ENCODE results near the gene FARS2.

FARS2 gene

DNA sequence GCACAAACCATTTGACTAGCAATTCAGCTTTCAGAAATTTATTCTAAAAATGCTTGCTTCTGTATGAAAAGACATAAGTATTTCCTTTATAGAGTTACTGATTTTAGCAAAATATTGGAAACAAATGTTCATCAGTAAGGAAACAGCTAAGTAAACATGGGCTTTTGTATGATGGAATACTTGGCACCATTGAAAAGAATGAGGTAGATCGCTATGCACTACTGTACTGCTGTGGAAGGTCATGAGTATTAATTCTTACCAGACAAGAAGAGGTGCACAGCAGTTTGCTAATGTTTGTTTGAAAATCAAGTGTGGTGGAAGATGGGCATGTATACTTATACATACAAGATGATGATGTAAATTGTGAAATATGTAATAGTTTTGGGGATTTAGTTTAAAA lies 73.0 kb downstream of the FARS2 start:
- no peak overlapping the region for H3K9ac ChIP-seq (ENCODE audit: low read depth in 1 of 2, low read length in 2 of 2)
- peak overlapping the region in 1 of 2 donors; percentile 4 for H3K27ac ChIP-seq (ENCODE audit: low read depth in 2 of 2, low read length in 2 of 2)
- H3K36me3 ChIP-seq (ENCODE audit: control insufficient read depth in 2 of 2, insufficient read depth in 2 of 2, low read length in 2 of 2) = no peaks in the 10 kb centered on the region
- H3K9me3 ChIP-seq (ENCODE audit: control insufficient read depth in 2 of 2, low read length in 2 of 2) = no peaks in the 10 kb centered on the region
- H3K27me3 ChIP-seq (ENCODE audit: control insufficient read depth in 2 of 2, insufficient read depth in 2 of 2, low read length in 2 of 2) = no peaks in the 10 kb centered on the region
- H3K4me3 ChIP-seq (ENCODE audit: low read length in 2 of 2) = no peak overlapping the region
- peaks cover 0 to 2% of the 10 kb centered on the region in 2 donors for H3K4me1 ChIP-seq (ENCODE audit: control insufficient read depth in 2 of 2, insufficient read depth in 2 of 2, low read length in 2 of 2)

DNA sequence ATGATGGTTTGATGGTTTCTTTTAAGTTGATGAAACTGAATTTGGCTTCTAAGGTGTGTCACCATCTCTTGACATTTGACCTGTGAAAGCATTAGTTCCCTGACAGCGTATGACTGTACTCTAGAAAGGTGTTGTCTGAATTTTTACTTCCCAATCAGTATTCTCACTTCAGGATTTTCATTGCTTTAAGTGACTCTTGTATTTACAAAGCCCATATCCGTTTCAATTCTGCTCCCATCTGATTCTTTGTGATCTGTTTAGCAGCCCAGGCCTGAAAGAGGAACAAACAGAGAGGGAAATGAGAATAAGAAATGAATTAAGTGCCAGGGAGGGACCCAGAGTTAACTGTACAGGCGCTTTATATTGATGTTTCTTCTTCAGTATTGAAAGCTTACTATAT lies 73.7 kb downstream of the FARS2 start:
- Histone ChIP-seq H3K9me3 (ENCODE audit: control insufficient read depth in 2 of 2, low read length in 2 of 2) (no peaks in the 10 kb centered on the region), H3K27me3 (ENCODE audit: control insufficient read depth in 2 of 2, insufficient read depth in 2 of 2, low read length in 2 of 2) (no peaks in the 10 kb centered on the region), H3K4me3 (ENCODE audit: low read length in 2 of 2) (no peak overlapping the region), H3K36me3 (ENCODE audit: control insufficient read depth in 2 of 2, insufficient read depth in 2 of 2, low read length in 2 of 2) (no peaks in the 10 kb centered on the region), H3K9ac (ENCODE audit: low read depth in 1 of 2, low read length in 2 of 2) (no peak overlapping the region), H3K4me1 (ENCODE audit: control insufficient read depth in 2 of 2, insufficient read depth in 2 of 2, low read length in 2 of 2) (peaks cover 4% of the 10 kb centered on the region in 2 donors), H3K27ac (ENCODE audit: low read depth in 2 of 2, low read length in 2 of 2) (no peak overlapping the region)

DNA sequence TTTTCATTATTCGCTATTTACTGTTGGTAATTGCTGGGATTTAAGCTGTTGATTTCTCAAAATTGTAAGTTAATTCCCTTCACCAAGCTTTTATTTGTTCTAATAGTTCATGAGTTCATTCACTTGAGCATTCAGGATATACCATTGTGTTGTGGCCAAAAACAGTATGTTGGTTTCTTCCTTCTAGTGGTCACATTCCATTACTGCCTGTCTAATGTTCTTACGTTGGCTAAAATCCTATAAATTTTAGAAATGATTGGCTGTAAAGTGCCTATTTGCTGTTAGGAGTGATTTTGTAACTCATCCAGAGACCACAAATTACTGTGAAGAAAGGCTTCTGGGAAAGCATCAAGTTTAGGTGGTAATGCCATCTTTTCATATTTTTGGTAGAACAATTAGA lies 76.3 kb downstream of the FARS2 start:
- peaks cover 4 to 5% of the 10 kb centered on the region in 2 donors for H3K4me1 ChIP-seq (ENCODE audit: control insufficient read depth in 2 of 2, insufficient read depth in 2 of 2, low read length in 2 of 2)
- H3K4me3 ChIP-seq (ENCODE audit: low read length in 2 of 2) = no peak overlapping the region
- no peak overlapping the region for H3K27ac ChIP-seq (ENCODE audit: low read depth in 2 of 2, low read length in 2 of 2)
- H3K36me3 ChIP-seq (ENCODE audit: control insufficient read depth in 2 of 2, insufficient read depth in 2 of 2, low read length in 2 of 2) = no peaks in the 10 kb centered on the region
- H3K27me3 ChIP-seq (ENCODE audit: control insufficient read depth in 2 of 2, insufficient read depth in 2 of 2, low read length in 2 of 2) = no peaks in the 10 kb centered on the region
- H3K9ac ChIP-seq (ENCODE audit: low read depth in 1 of 2, low read length in 2 of 2) = no peak overlapping the region
- H3K9me3 ChIP-seq (ENCODE audit: control insufficient read depth in 2 of 2, low read length in 2 of 2) = no peaks in the 10 kb centered on the region

DNA sequence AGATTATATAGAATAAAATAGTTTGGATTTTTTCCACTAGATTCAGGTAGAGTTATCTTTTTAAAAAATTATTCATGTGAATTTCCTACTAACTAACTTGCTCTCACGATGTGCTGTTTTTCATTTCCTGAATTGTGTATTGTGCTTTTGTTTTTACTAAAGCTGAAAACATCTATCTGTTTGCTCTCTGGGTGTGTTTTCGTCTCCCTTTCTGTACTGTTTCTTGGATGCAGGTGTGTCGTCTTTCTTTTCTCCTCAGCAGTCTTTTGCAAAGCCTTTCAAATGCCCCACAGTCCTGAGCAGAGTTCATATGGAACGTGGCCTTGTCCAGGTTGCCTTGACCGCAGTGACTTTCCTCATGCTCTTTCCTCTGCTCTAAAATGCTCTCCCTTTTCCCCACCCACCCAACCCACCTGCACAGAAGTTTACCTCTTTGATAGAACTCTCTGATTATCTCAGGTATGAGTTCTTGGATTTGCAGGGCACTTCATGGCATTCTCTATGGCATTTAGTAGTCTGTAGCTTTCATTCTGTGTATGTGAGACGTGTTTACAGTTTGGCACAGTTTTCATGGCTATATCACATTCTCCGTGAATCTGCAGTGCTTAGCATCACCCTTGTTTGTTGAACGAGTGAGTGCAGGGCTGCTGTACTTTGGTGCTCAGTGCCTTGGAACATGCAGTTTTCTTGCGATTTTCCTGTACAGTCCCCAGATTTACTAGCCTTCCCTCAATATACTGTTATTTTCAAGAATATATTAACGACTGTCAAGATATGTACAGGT lies 77.1 kb downstream of the FARS2 start:
- H3K4me1 ChIP-seq (ENCODE audit: control insufficient read depth in 2 of 2, insufficient read depth in 2 of 2, low read length in 2 of 2) = peaks cover 4 to 5% of the 10 kb centered on the region in 2 donors
- H3K27me3 ChIP-seq (ENCODE audit: control insufficient read depth in 2 of 2, insufficient read depth in 2 of 2, low read length in 2 of 2) = no peaks in the 10 kb centered on the region
- no peaks in the 10 kb centered on the region for H3K9me3 ChIP-seq (ENCODE audit: control insufficient read depth in 2 of 2, low read length in 2 of 2)
- no peak overlapping the region for H3K27ac ChIP-seq (ENCODE audit: low read depth in 2 of 2, low read length in 2 of 2)
- no peak overlapping the region for H3K4me3 ChIP-seq (ENCODE audit: low read length in 2 of 2)
- no peak overlapping the region for H3K9ac ChIP-seq (ENCODE audit: low read depth in 1 of 2, low read length in 2 of 2)
- no peaks in the 10 kb centered on the region for H3K36me3 ChIP-seq (ENCODE audit: control insufficient read depth in 2 of 2, insufficient read depth in 2 of 2, low read length in 2 of 2)

DNA sequence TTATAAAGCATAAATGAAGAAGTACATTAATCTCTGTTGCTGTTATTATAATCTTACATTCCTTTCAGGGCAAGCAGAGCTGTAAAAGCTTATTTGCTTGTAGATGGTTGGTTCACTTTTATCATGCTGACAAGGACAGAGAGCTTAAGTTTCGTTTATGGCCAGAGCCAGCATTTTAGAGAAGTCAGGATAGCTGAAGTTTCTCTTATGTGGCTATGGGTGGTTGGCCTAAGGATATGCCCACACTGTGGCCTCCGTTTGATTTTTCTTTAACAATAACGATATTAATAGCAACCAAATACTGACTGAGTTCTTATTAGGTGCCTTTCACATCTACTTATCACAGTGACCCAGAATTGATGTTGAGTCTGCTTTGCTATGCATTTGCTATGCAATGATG lies 78.5 kb downstream of the FARS2 start:
- peaks cover 2 to 5% of the 10 kb centered on the region in 2 donors for H3K4me1 ChIP-seq (ENCODE audit: control insufficient read depth in 2 of 2, insufficient read depth in 2 of 2, low read length in 2 of 2)
- H3K27ac ChIP-seq (ENCODE audit: low read depth in 2 of 2, low read length in 2 of 2) = no peak overlapping the region
- H3K4me3 ChIP-seq (ENCODE audit: low read length in 2 of 2) = no peak overlapping the region
- H3K9ac ChIP-seq (ENCODE audit: low read depth in 1 of 2, low read length in 2 of 2) = no peak overlapping the region
- no peaks in the 10 kb centered on the region for H3K9me3 ChIP-seq (ENCODE audit: control insufficient read depth in 2 of 2, low read length in 2 of 2)
- H3K27me3 ChIP-seq (ENCODE audit: control insufficient read depth in 2 of 2, insufficient read depth in 2 of 2, low read length in 2 of 2) = no peaks in the 10 kb centered on the region
- no peaks in the 10 kb centered on the region for H3K36me3 ChIP-seq (ENCODE audit: control insufficient read depth in 2 of 2, insufficient read depth in 2 of 2, low read length in 2 of 2)

DNA sequence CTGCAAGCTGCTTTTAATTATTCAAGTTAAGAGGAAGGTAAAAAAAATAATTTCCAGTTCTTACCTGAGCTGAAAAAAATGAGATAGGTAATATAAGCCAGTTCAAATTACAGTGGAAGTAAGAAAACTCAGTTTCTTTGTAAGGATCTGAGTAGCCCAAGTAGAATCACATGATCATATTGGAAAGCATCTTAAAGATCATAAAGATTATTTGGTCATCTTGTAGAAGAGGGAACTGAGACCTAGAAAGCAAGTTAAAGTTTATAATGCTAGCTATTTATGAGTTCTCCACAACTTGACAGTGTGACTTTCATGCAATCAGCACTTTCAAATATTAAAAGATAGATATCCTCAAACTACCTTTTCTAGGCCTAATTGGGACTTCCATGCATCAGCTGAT lies 80.5 kb downstream of the FARS2 start:
- no peaks in the 10 kb centered on the region for H3K9me3 ChIP-seq (ENCODE audit: control insufficient read depth in 2 of 2, low read length in 2 of 2)
- no peak overlapping the region for H3K27ac ChIP-seq (ENCODE audit: low read depth in 2 of 2, low read length in 2 of 2)
- H3K27me3 ChIP-seq (ENCODE audit: control insufficient read depth in 2 of 2, insufficient read depth in 2 of 2, low read length in 2 of 2) = no peaks in the 10 kb centered on the region
- H3K9ac ChIP-seq (ENCODE audit: low read depth in 1 of 2, low read length in 2 of 2) = no peak overlapping the region
- H3K4me3 ChIP-seq (ENCODE audit: low read length in 2 of 2) = no peak overlapping the region
- H3K36me3 ChIP-seq (ENCODE audit: control insufficient read depth in 2 of 2, insufficient read depth in 2 of 2, low read length in 2 of 2) = no peaks in the 10 kb centered on the region
- peaks cover 2 to 5% of the 10 kb centered on the region in 2 donors for H3K4me1 ChIP-seq (ENCODE audit: control insufficient read depth in 2 of 2, insufficient read depth in 2 of 2, low read length in 2 of 2)

DNA sequence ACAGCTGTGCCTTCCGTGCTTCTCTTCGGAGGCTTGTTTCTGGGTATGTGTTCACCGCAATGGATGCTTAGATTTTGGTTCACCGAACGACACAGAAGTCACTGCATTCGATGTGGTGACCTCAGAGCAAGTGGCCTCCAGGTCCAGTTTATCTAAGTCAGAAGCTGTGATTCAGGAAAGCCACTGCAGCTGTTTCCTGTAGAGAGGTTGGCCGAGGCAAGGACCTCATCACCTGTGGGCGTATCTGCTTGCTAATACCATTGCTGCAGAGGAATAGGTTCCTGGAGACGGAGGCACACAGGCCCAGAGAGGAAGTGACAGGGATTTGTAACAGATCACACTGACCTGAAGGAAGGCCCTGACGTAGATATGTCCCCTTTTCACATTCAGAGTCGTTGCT lies 82.7 kb downstream of the FARS2 start:
- Histone ChIP-seq H3K36me3 (ENCODE audit: control insufficient read depth in 2 of 2, insufficient read depth in 2 of 2, low read length in 2 of 2) (no peaks in the 10 kb centered on the region), H3K27ac (ENCODE audit: low read depth in 2 of 2, low read length in 2 of 2) (no peak overlapping the region)

DNA sequence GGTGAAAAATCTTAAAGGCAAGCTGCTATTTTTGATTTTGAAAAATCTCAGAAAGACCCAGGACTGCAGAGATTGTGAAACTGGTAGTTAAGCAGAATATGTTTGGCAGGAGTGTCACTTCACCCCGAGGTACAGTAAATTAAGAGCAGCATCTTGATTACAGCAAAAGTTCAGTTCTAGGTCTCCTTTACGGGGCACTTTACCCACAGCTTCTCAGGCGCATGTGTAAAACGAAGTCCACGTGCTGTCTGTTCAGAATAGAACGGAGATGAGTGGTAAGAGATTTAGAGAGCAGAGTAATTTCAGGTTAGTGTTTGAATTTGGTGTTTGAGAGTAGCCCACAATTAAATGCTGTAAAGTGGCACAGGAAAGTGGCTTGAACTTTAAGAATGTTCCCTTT lies 84.0 kb downstream of the FARS2 start:
- Histone ChIP-seq H3K4me3 (ENCODE audit: low read length in 2 of 2) (no peak overlapping the region), H3K9ac (ENCODE audit: low read depth in 1 of 2, low read length in 2 of 2) (no peak overlapping the region), H3K36me3 (ENCODE audit: control insufficient read depth in 2 of 2, insufficient read depth in 2 of 2, low read length in 2 of 2) (no peaks in the 10 kb centered on the region), H3K4me1 (ENCODE audit: control insufficient read depth in 2 of 2, insufficient read depth in 2 of 2, low read length in 2 of 2) (no peaks in the 10 kb centered on the region), H3K27ac (ENCODE audit: low read depth in 2 of 2, low read length in 2 of 2) (no peak overlapping the region), H3K9me3 (ENCODE audit: control insufficient read depth in 2 of 2, low read length in 2 of 2) (no peaks in the 10 kb centered on the region), H3K27me3 (ENCODE audit: control insufficient read depth in 2 of 2, insufficient read depth in 2 of 2, low read length in 2 of 2) (no peaks in the 10 kb centered on the region)

More for the DNA sequence above, 82.7 kb downstream of the FARS2 start:
- H3K9ac ChIP-seq (ENCODE audit: low read depth in 1 of 2, low read length in 2 of 2) = no peak overlapping the region
- no peaks in the 10 kb centered on the region for H3K27me3 ChIP-seq (ENCODE audit: control insufficient read depth in 2 of 2, insufficient read depth in 2 of 2, low read length in 2 of 2)
- H3K4me1 ChIP-seq (ENCODE audit: control insufficient read depth in 2 of 2, insufficient read depth in 2 of 2, low read length in 2 of 2) = peaks cover 2 to 5% of the 10 kb centered on the region in 2 donors
- no peaks in the 10 kb centered on the region for H3K9me3 ChIP-seq (ENCODE audit: control insufficient read depth in 2 of 2, low read length in 2 of 2)
- H3K4me3 ChIP-seq (ENCODE audit: low read length in 2 of 2) = no peak overlapping the region

DNA sequence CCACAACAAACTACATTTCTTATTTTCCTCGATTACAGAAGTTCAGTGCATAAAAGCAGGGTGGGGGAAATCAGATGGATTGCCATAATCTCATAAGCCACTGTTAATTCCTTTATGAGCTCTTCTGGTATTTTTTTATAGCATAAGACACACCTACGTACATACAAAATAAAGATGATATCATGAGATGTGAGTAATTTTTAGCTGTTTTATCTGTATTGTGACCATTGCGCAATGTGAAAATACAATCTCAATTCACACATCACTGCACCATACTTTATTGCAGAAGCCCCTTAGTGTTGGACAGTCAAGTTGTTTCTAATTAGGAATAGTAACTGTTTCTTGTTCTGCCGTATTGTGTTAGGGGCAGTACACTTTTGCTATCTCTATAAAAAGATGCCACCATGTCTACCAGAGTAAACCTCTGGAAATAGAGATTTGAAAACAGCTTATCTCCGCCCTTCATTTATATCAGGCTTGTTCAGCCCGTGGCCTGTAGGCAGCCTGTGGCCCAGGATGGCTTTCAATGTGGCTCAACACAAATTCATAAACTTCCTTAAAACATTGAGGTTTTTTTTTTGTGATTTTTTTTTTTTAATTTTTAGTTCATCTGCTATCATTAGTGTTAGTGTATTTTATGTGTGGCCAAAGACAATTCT lies 90.4 kb downstream of the FARS2 start:
- Histone ChIP-seq H3K9me3 (ENCODE audit: control insufficient read depth in 2 of 2, low read length in 2 of 2) (no peaks in the 10 kb centered on the region), H3K27ac (ENCODE audit: low read depth in 2 of 2, low read length in 2 of 2) (no peak overlapping the region), H3K36me3 (ENCODE audit: control insufficient read depth in 2 of 2, insufficient read depth in 2 of 2, low read length in 2 of 2) (no peaks in the 10 kb centered on the region), H3K4me1 (ENCODE audit: control insufficient read depth in 2 of 2, insufficient read depth in 2 of 2, low read length in 2 of 2) (peaks cover 0 to 5% of the 10 kb centered on the region in 2 donors), H3K27me3 (ENCODE audit: control insufficient read depth in 2 of 2, insufficient read depth in 2 of 2, low read length in 2 of 2) (no peaks in the 10 kb centered on the region), H3K4me3 (ENCODE audit: low read length in 2 of 2) (no peak overlapping the region), H3K9ac (ENCODE audit: low read depth in 1 of 2, low read length in 2 of 2) (no peak overlapping the region)

DNA sequence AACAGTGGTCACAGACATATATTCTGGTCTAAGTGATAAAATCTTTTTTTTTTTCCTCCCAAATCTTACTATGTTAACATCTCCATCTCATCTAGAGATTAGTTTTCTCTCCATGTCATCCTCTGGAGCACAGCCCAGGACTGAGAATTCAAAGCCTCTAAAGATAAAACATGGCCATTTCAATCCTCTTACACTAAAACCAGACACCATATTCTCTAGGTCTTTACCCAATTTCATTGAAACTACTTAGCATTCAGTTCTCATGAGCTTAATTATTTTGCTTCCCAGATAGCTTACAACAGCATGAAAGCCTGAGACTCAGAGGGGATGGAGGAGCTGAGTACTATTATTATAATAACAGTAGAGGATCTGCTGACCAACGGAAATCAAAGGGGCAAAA lies 92.7 kb downstream of the FARS2 start:
- H3K4me3 ChIP-seq (ENCODE audit: low read length in 2 of 2) = no peak overlapping the region
- no peaks in the 10 kb centered on the region for H3K9me3 ChIP-seq (ENCODE audit: control insufficient read depth in 2 of 2, low read length in 2 of 2)
- no peaks in the 10 kb centered on the region for H3K27me3 ChIP-seq (ENCODE audit: control insufficient read depth in 2 of 2, insufficient read depth in 2 of 2, low read length in 2 of 2)
- peaks cover 0 to 5% of the 10 kb centered on the region in 2 donors for H3K4me1 ChIP-seq (ENCODE audit: control insufficient read depth in 2 of 2, insufficient read depth in 2 of 2, low read length in 2 of 2)
- no peak overlapping the region for H3K9ac ChIP-seq (ENCODE audit: low read depth in 1 of 2, low read length in 2 of 2)
- H3K27ac ChIP-seq (ENCODE audit: low read depth in 2 of 2, low read length in 2 of 2) = no peak overlapping the region
- H3K36me3 ChIP-seq (ENCODE audit: control insufficient read depth in 2 of 2, insufficient read depth in 2 of 2, low read length in 2 of 2) = no peaks in the 10 kb centered on the region

Measured in mucosa of rectum (tissue), 2 donors.